GM18909 (cell line): ENCODE measurements around the gene PIGZ.
"Not testable (repeated sequence)": the region's sequence is repeated elsewhere in the genome, so short reads cannot be mapped to it uniquely, and the experiment has no call there.

Source experiments
- ATAC-seq: cut with Tn5 transposase; IDR thresholded peaks from one replicate; pipeline ENCODE4 v1.9.1; 2021; ENCODE audit warnings: mild to moderate bottlenecking; ENCODE audit not compliant: unreplicated experiment, poor library complexity

Gene PIGZ

GRCh38 chr3:196962108-196962929 lies 6.3 kb downstream of the PIGZ start:
- no peak for ATAC-seq

GRCh38 chr3:196954832-196955231 lies 13.8 kb downstream of the PIGZ start:
- no peak for ATAC-seq

GRCh38 chr3:196951371-196951770 lies 17.3 kb downstream of the PIGZ start:
- ATAC-seq = no peak

- ATAC-seq = no peak
Measured at GRCh38 chr3:196949750-196950149, 18.9 kb downstream of the PIGZ start.

- no peak for ATAC-seq
Measured at GRCh38 chr3:196949285-196949619, 19.4 kb downstream of the PIGZ start.

GRCh38 chr3:196948442-196949284 lies 20.0 kb downstream of the PIGZ start:
- no peak for ATAC-seq

- no peak for ATAC-seq
Measured at GRCh38 chr3:196947860-196948441, 20.7 kb downstream of the PIGZ start.

- ATAC-seq = no peak
Measured at GRCh38 chr3:196947136-196947859, 21.3 kb downstream of the PIGZ start.

GRCh38 chr3:196944037-196944790 lies 24.4 kb downstream of the PIGZ start:
- not testable (repeated sequence) for ATAC-seq

- ATAC-seq = peak; percentile 13
Measured at GRCh38 chr3:196942915-196943277, 25.7 kb downstream of the PIGZ start.

- peak; percentile 92 for ATAC-seq
Measured at GRCh38 chr3:196942226-196942914, 26.3 kb downstream of the PIGZ start, which contains the start of gene NCBP2. TSS of gene NCBP2 (minus strand) at chr3:196942528. CDS start at chr3:196942503, 25 bp downstream.

- ATAC-seq = peak; percentile 35
Measured at GRCh38 chr3:196941729-196942225, 26.9 kb downstream of the PIGZ start.

GRCh38 chr3:196938576-196938975 lies 30.1 kb downstream of the PIGZ start:
- no peak for ATAC-seq

GRCh38 chr3:196938124-196938523 lies 30.5 kb downstream of the PIGZ start:
- no peak for ATAC-seq

- ATAC-seq = no peak
Measured at GRCh38 chr3:196936288-196936687, 32.3 kb downstream of the PIGZ start.

- peak; percentile 45 for ATAC-seq
Measured at GRCh38 chr3:196932600-196932999, 36.0 kb downstream of the PIGZ start.

GRCh38 chr3:196931828-196932587 lies 36.6 kb downstream of the PIGZ start:
- peak; percentile 24 for ATAC-seq

GRCh38 chr3:196931157-196931556 lies 37.5 kb downstream of the PIGZ start:
- ATAC-seq = no peak
